ENCODE results near the gene SKAP2. TPM values are rescaled to one million over a fixed set of nuclear protein-coding genes. Genes with fewer than 3 reads are reported as not detected.

SKAP2 gene
- total and polyA plus RNA-seq, 8 donors, result 4.6 to 127 (median 9.6) TPM

DNA sequence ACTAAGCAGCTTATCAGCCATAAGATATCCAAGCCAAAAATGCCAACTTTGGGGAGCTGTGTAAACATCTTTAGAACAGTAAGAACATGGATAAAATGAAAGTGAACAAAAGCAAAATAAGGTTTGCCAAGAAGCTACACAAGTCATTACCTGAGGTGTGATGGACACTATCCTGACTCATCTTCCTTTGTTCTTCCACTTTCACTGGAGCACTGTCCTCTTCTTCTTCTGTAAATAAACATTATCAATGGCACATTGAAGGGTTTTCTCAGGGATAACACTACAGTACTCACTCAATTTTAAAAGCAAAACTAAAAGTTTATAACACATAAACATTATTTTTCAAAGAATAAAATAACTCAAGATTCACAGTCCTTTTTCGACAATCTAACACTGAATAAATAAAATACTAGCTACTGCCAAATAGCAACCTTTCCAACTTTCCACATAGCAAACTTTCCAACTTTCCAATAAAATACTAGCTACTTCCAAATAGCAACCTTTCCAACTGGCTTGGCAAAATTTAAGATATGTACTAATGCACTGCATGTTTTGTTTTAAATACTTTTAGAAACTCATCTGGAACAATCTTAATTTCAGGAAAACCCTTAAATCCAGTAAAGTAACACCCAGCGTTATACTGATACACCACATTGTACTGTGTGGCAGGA, 174.1 kb downstream of the SKAP2 start:
- intact Hi-C loops (cut with DNase I; ENCODE audit: low total_unique reads), result no loop called here
- 58 to 80% (median 75%) methylated on average over 2 of the region's 2 CpGs for WGBS, 5 donors

DNA sequence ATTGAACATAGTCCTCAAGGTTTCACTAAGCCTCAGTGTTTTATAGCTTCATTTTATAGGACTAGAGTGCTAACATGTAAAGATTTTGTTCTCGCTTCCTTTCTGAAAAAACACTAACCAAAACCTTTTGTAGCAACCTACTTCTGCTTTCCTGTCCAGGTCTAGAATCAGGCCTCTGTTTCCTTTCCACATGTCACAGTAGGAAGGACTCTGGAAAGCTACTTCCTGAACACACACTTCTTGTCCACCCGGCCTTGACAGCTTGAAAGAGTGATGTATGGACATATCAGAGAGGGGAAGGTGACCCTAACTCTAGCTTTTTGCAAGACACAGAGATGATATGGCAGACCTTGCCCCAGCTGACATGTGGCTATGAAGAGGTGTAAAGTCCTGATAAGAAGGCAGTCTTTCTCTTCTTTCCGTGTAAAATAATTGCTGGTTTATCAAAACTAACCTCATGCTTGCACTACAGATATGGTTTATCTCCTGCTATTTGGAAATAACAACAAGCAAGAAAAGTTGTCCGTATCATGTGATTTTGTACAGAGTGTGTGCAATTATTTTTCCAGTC, 175.4 kb downstream of the SKAP2 start:
- Histone ChIP-seq H3K4me1 (peaks cover 0 to 33% (median 5%) of the 10 kb centered on the region in 4 donors), H3K36me3 (no peaks in the 10 kb centered on the region), H3K4me3 (no peak overlapping the region), H3K9me3 (no peaks in the 10 kb centered on the region), H3K27ac (no peak overlapping the region), H3K27me3 (peaks cover 0 to 4% (median 0%) of the 10 kb centered on the region in 3 donors)
- TF ChIP-seq POLR2A (IDR thresholded peaks at IDR 0.05) (no peak), EP300 (IDR thresholded peaks at IDR 0.05) (no peak), POLR2AphosphoS5 (IDR thresholded peaks at IDR 0.05) (no peak)
- TF ChIP-seq, protein P1, sequence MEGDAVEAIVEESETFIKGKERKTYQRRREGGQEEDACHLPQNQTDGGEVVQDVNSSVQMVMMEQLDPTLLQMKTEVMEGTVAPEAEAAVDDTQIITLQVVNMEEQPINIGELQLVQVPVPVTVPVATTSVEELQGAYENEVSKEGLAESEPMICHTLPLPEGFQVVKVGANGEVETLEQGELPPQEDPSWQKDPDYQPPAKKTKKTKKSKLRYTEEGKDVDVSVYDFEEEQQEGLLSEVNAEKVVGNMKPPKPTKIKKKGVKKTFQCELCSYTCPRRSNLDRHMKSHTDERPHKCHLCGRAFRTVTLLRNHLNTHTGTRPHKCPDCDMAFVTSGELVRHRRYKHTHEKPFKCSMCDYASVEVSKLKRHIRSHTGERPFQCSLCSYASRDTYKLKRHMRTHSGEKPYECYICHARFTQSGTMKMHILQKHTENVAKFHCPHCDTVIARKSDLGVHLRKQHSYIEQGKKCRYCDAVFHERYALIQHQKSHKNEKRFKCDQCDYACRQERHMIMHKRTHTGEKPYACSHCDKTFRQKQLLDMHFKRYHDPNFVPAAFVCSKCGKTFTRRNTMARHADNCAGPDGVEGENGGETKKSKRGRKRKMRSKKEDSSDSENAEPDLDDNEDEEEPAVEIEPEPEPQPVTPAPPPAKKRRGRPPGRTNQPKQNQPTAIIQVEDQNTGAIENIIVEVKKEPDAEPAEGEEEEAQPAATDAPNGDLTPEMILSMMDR (IDR thresholded peaks at IDR 0.05), result no peak
- 52 to 69% (median 67%) methylated on average over 4 of the region's 4 CpGs for whole genome bisulfite sequencing, 5 donors
- peak in 1 of 2 donors; percentile 51 for DNase-seq
- intact Hi-C loops (cut with DNase I; ENCODE audit: low total_unique reads), result no loop called here

More for the DNA sequence above, 174.1 kb downstream of the SKAP2 start:
- no peak overlapping the region for H3K4me3 ChIP-seq
- H3K36me3 ChIP-seq, result no peaks in the 10 kb centered on the region
- peaks cover 0 to 4% (median 0%) of the 10 kb centered on the region in 3 donors for H3K27me3 ChIP-seq
- H3K9me3 ChIP-seq, result no peaks in the 10 kb centered on the region
- peaks cover 0 to 26% (median 5%) of the 10 kb centered on the region in 4 donors for H3K4me1 ChIP-seq
- peak in 1 of 2 donors; percentile 33 for DNase-seq
- no peak overlapping the region for H3K27ac ChIP-seq
- TF ChIP-seq, protein P1 (IDR thresholded peaks at IDR 0.05), result no peak
- no peak for TF ChIP-seq EP300 (IDR thresholded peaks at IDR 0.05)
- TF ChIP-seq POLR2A (IDR thresholded peaks at IDR 0.05), result no peak
- no peak for TF ChIP-seq POLR2AphosphoS5 (IDR thresholded peaks at IDR 0.05)

DNA sequence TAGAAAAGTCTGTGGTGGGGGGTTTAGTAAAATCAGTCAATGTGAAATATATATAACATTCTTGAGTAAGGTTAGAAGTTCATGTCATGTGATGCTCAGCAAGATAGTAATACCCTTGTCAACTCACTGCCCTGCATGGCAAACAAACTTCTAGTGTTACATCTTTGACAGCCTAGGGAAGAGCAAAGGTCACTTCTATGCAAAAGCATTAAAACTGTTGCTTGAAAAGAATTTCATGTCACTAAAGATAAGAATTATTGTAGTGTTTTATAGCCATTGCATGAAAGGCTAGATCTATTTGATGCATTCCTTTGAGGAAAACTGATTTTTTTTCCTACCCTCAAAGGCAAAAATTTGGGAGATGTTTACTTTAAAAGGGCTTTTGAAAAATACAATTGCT, 176.0 kb downstream of the SKAP2 start:
- H3K36me3 ChIP-seq, result no peaks in the 10 kb centered on the region
- H3K27me3 ChIP-seq, result peaks cover 0 to 4% (median 0%) of the 10 kb centered on the region in 3 donors
- intact Hi-C loops (cut with DNase I; ENCODE audit: low total_unique reads), result no loop called here
- H3K27ac ChIP-seq, result no peak overlapping the region
- H3K4me1 ChIP-seq, result peaks cover 0 to 33% (median 5%) of the 10 kb centered on the region in 4 donors
- H3K9me3 ChIP-seq, result no peaks in the 10 kb centered on the region
- DNase-seq, result no peak
- TF ChIP-seq, protein P1 (IDR thresholded peaks at IDR 0.05), result no peak
- TF ChIP-seq EP300 (IDR thresholded peaks at IDR 0.05), result no peak
- TF ChIP-seq POLR2A (IDR thresholded peaks at IDR 0.05), result no peak
- no peak for TF ChIP-seq POLR2AphosphoS5 (IDR thresholded peaks at IDR 0.05)
- no peak overlapping the region for H3K4me3 ChIP-seq

DNA sequence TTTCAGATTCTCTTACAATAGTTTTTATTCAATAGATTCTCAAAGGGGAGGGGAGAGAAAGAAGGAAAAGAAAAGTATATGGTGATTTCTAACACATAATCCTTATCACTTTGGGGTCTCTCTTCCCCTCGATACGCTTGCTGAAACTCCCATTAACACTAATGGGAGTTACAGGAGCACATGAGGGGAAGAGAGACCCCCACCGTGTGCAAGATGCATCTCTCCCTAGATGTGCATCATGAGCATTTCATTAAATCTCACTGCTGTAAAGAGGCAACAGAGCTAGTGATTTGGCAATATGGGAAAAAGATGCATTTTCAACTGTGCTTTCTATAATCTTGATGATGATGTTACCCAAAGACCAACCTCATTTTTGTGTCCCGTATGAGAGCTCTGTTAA, 177.4 kb downstream of the SKAP2 start:
- TF ChIP-seq, protein P1 (IDR thresholded peaks at IDR 0.05), result no peak
- TF ChIP-seq POLR2A (IDR thresholded peaks at IDR 0.05) (no peak), POLR2AphosphoS5 (IDR thresholded peaks at IDR 0.05) (no peak), EP300 (IDR thresholded peaks at IDR 0.05) (no peak)
- Histone ChIP-seq H3K27me3 (peaks cover 0 to 4% (median 0%) of the 10 kb centered on the region in 3 donors), H3K4me3 (no peak overlapping the region), H3K9me3 (no peaks in the 10 kb centered on the region), H3K27ac (peak overlapping the region in 3 of 5 donors; percentile 15 to 64 (median 24)), H3K4me1 (peaks cover 0 to 33% (median 5%) of the 10 kb centered on the region in 4 donors), H3K36me3 (no peaks in the 10 kb centered on the region)
- DNase-seq, result no peak
- intact Hi-C loops (cut with DNase I; ENCODE audit: low total_unique reads), result no loop called here
- 65 to 76% (median 74%) methylated on average over 4 of the region's 4 CpGs for WGBS, 5 donors
